ENCODE measurements around the gene RSPH1.

The RSPH1 gene

GRCh38 chr21:42423685-42424084 is 72.3 kb downstream of the RSPH1 start:
- DNase-seq: no peak

- DNase-seq: no peak
These were observed 72.8 kb downstream of the RSPH1 start for GRCh38 chr21:42423197-42423675.
